ENCODE results near the gene ZNF462.

DNA sequence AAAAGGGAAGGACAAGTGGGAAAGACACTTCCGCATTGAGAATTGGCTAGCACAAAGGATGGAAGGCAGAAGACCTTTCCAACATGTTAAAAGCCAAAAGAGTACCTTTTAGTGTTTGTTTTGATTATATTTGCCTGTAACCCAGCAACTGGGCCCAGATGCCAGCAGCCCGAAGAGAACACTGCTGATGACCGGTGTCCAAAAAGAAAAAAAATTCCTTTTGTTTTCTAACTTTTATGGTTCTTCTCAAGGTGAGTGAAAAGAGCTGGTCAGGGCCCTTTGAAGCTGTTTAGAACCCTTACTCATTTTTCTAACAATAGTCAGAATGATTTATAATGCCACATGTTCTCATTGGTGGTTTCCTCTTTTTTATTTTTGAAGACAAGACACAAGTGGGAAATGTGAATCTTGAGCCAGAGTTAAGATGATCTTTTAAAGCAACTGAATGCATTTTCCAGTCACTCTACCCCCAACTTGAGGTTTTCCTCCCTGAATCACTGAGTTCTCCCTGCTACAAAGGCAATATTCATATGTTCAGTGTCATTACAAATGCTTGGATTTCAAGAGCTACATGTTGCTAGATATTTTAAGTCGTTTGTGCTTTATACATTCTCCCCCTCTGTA lies 32.3 kb upstream of the ZNF462 start:
- TF ChIP-seq, protein P1, sequence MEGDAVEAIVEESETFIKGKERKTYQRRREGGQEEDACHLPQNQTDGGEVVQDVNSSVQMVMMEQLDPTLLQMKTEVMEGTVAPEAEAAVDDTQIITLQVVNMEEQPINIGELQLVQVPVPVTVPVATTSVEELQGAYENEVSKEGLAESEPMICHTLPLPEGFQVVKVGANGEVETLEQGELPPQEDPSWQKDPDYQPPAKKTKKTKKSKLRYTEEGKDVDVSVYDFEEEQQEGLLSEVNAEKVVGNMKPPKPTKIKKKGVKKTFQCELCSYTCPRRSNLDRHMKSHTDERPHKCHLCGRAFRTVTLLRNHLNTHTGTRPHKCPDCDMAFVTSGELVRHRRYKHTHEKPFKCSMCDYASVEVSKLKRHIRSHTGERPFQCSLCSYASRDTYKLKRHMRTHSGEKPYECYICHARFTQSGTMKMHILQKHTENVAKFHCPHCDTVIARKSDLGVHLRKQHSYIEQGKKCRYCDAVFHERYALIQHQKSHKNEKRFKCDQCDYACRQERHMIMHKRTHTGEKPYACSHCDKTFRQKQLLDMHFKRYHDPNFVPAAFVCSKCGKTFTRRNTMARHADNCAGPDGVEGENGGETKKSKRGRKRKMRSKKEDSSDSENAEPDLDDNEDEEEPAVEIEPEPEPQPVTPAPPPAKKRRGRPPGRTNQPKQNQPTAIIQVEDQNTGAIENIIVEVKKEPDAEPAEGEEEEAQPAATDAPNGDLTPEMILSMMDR (IDR thresholded peaks at IDR 0.05): no peak
- no peak for TF ChIP-seq POLR2A (IDR thresholded peaks at IDR 0.05)
